Fibroblast of lung (primary cell): ENCODE results near the gene GPC3.
"Not testable (repeated sequence)": the region's sequence is repeated elsewhere in the genome, so short reads cannot be mapped to it uniquely, and the experiment has no call there.

Experiments used
- EZH2 ChIP-seq: IDR thresholded peaks from 2 replicates; pipeline ENCODE4 v1.5.1; 2012; ENCODE audit warnings: low read length, control low read depth, mild to moderate bottlenecking; ENCODE audit errors: missing control alignments
- TF ChIP-seq, protein P1 (sequence below), 2 donors: IDR thresholded peaks in 1 of 2; conservative IDR thresholded peaks in 1 of 2; 1 replicate in 1 of 2; 2 replicates in 1 of 2; pipeline ENCODE4 v1.5.1; 2011 to 2012; ENCODE audit warnings: low read length in 2 of 2, control low read depth in 1 of 2, inconsistent platforms in 1 of 2, low read depth in 1 of 2, mild to moderate bottlenecking in 1 of 2

GRCh38 chrX:134016309-134016708 is 30.9 kb upstream of the GPC3 start:
- TF ChIP-seq, protein P1, sequence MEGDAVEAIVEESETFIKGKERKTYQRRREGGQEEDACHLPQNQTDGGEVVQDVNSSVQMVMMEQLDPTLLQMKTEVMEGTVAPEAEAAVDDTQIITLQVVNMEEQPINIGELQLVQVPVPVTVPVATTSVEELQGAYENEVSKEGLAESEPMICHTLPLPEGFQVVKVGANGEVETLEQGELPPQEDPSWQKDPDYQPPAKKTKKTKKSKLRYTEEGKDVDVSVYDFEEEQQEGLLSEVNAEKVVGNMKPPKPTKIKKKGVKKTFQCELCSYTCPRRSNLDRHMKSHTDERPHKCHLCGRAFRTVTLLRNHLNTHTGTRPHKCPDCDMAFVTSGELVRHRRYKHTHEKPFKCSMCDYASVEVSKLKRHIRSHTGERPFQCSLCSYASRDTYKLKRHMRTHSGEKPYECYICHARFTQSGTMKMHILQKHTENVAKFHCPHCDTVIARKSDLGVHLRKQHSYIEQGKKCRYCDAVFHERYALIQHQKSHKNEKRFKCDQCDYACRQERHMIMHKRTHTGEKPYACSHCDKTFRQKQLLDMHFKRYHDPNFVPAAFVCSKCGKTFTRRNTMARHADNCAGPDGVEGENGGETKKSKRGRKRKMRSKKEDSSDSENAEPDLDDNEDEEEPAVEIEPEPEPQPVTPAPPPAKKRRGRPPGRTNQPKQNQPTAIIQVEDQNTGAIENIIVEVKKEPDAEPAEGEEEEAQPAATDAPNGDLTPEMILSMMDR (conservative IDR thresholded peaks at IDR 0.05 in 1 of 2, IDR thresholded peaks at IDR 0.05 in 1 of 2; ENCODE audit: low read depth in 1 of 2, low read length in 2 of 2): not testable (repeated sequence)
- not testable (repeated sequence) for TF ChIP-seq EZH2
